GM12878 (cell line): ENCODE data around the gene BSN. TPM values are rescaled to one million over a fixed set of nuclear protein-coding genes. Genes with fewer than 3 reads are reported as not detected.

ENCODE experiments used
- ATAC-seq: fragments of 200-7000 bp; cut with Tn5 transposase; 3 replicates; pipeline ENCODE4 v1.9.1; 2020; ENCODE audit warnings: mild to moderate bottlenecking, moderate library complexity
- BruUV-seq: library from RNA; stranded (reverse); fragments of 400-500 nt; replicated peaks from 2 replicates; lab custom pipeline; 2021; lab: Mats Ljungman, UMichigan
- CTCF ChIA-PET: fragments of 300-600 bp; sonication (Branson Sonifier 250); formaldehyde crosslinking; extraction: SDS; loops from one replicate; lab custom pipeline; 2021; ENCODE audit warnings: inconsistent platforms; lab: Yijun Ruan, JAX
- POLR2A ChIA-PET: fragments of 350-600 bp; formaldehyde crosslinking; extraction: SDS; loops from one replicate; lab custom pipeline; 2021; ENCODE audit warnings: inconsistent platforms; lab: Charles Lee
- RAD21 ChIA-PET: fragments of 300-600 bp; sonication (Branson Sonifier 250); formaldehyde crosslinking; loops from one replicate; lab custom pipeline; 2023; ENCODE audit warnings: antibody characterized with exemption; ENCODE audit not compliant: unreplicated experiment; lab: Charles Lee
- SMC1A ChIA-PET: fragments of 300-600 bp; sonication (Branson Sonifier 250); formaldehyde crosslinking; loops from one replicate; lab custom pipeline; 2023; ENCODE audit not compliant: unreplicated experiment, uncharacterized antibody; lab: Charles Lee
- DNase-seq: peaks from one replicate; pipeline ENCODE4 v3.0.0-alpha.2; 2011; ENCODE audit warnings: low read depth, low spot score
- FAIRE-seq: peaks from 3 replicates; lab custom pipeline; 2011; peaks lifted over from hg19 to GRCh38; lab: Jason Lieb, UNC
- H2AFZ ChIP-seq: 2 replicates; pipeline ENCODE4 v1.6.0; 2011; ENCODE audit warnings: low read depth, low read length, control low read depth; ENCODE audit not compliant: control insufficient read depth
- H3K27ac ChIP-seq: 2 replicates; pipeline ENCODE4 v1.5.1; 2011; ENCODE audit warnings: control low read depth; ENCODE audit not compliant: control insufficient read depth, insufficient read depth
- H3K27me3 ChIP-seq, 2 experiments: replicated peaks in 1 of 2; 2 replicates each; pipeline versions ENCODE4 v1.6.0 to v1.6.1; 2011; ENCODE audit warnings: low read length in 1 of 2; ENCODE audit not compliant: control insufficient read depth in 2 of 2, insufficient read depth in 2 of 2
- H3K36me3 ChIP-seq, 2 experiments: 2 replicates each; pipeline ENCODE4 v1.5.1; 2011; ENCODE audit warnings: low read length in 1 of 2; ENCODE audit not compliant: control insufficient read depth in 2 of 2, insufficient read depth in 2 of 2
- H3K4me1 ChIP-seq: 2 replicates; pipeline ENCODE4 v1.6.1; 2011; ENCODE audit warnings: mild to moderate bottlenecking, low read length, moderate library complexity, mixed read lengths; ENCODE audit not compliant: control insufficient read depth, insufficient read depth
- H3K4me2 ChIP-seq: 2 replicates; pipeline ENCODE4 v1.6.0; 2011; ENCODE audit warnings: control low read depth; ENCODE audit not compliant: control insufficient read depth, insufficient read depth
- H3K4me3 ChIP-seq: fragments of 200-600 bp; sonication (generic); 2 replicates; pipeline ENCODE4 v1.5.1; 2016
- H3K79me2 ChIP-seq: 2 replicates; pipeline ENCODE4 v1.6.0; 2011; ENCODE audit warnings: low read length; ENCODE audit not compliant: control insufficient read depth, insufficient read depth
- H3K9ac ChIP-seq: 2 replicates; pipeline ENCODE4 v1.8.0; 2011; ENCODE audit warnings: low read length, control low read depth, mixed read lengths; ENCODE audit not compliant: control insufficient read depth, insufficient read depth
- H3K9me3 ChIP-seq: replicated peaks from 3 replicates; pipeline ENCODE4 v1.5.1; 2011; ENCODE audit warnings: mild to moderate bottlenecking, low read length; ENCODE audit not compliant: control insufficient read depth, insufficient read depth
- H4K20me1 ChIP-seq: 2 replicates; pipeline ENCODE4 v1.6.0; 2011; ENCODE audit not compliant: control insufficient read depth, insufficient read depth
- BACH1 ChIP-seq: fragments of 450-650 bp; IDR thresholded peaks from 2 replicates; pipeline ENCODE4 v1.6.1; 2017; ENCODE audit warnings: mild to moderate bottlenecking, borderline replicate concordance
- BCL11A ChIP-seq: IDR thresholded peaks from 2 replicates; pipeline ENCODE4 v1.6.1; 2011; ENCODE audit warnings: low read depth, low read length
- CREM ChIP-seq: IDR thresholded peaks from 2 replicates; pipeline ENCODE4 v1.6.1; 2014; ENCODE audit warnings: antibody characterized with exemption, low read depth
- EED ChIP-seq: sonication (generic); IDR thresholded peaks from 2 replicates; pipeline ENCODE4 v1.6.1; 2016; ENCODE audit warnings: antibody characterized with exemption, low read depth
- ETV6 ChIP-seq, 2 experiments: fragments of 450-650 bp in 1 of 2; IDR thresholded peaks in 1 of 2; conservative IDR thresholded peaks in 1 of 2; 2 replicates each; pipeline ENCODE4 v1.6.1; 2014; ENCODE audit warnings: antibody characterized with exemption in 1 of 2, borderline replicate concordance in 1 of 2, low read depth in 1 of 2, mild to moderate bottlenecking in 1 of 2, moderate library complexity in 1 of 2
- FOS ChIP-seq: IDR thresholded peaks from 3 replicates; pipeline ENCODE4 v1.6.1; 2011; ENCODE audit warnings: borderline replicate concordance; ENCODE audit not compliant: insufficient read length; ENCODE audit errors: extremely low read depth
- IRF4 ChIP-seq: IDR thresholded peaks from 2 replicates; pipeline ENCODE4 v1.6.1; 2011; ENCODE audit warnings: low read depth, low read length
- KDM1A ChIP-seq: fragments of 200-600 bp; sonication (generic); IDR thresholded peaks from 2 replicates; pipeline ENCODE4 v1.6.1; 2016; ENCODE audit warnings: borderline replicate concordance
- MEF2B ChIP-seq: fragments of 450-650 bp; IDR thresholded peaks from 2 replicates; pipeline ENCODE4 v1.6.1; 2018; ENCODE audit warnings: mild to moderate bottlenecking, moderate library complexity; ENCODE audit not compliant: partially characterized antibody, poor library complexity, severe bottlenecking
- MYC ChIP-seq: IDR thresholded peaks from 2 replicates; pipeline ENCODE4 v1.6.1; 2011; ENCODE audit warnings: mild to moderate bottlenecking, low read length, moderate library complexity, inconsistent platforms; ENCODE audit not compliant: insufficient read depth, insufficient replicate concordance, insufficient read length, severe bottlenecking
- NBN ChIP-seq: fragments of 450-650 bp; IDR thresholded peaks from 2 replicates; pipeline ENCODE4 v1.6.1; 2016
- NR2F1 ChIP-seq: fragments of 450-650 bp; conservative IDR thresholded peaks from 2 replicates; pipeline ENCODE4 v1.6.1; 2017; ENCODE audit warnings: mild to moderate bottlenecking
- NRF1 ChIP-seq: conservative IDR thresholded peaks from 2 replicates; pipeline ENCODE4 v1.6.1; 2011; ENCODE audit warnings: mild to moderate bottlenecking, low read depth, low read length, improper control_type of control experiment
- PAX5 ChIP-seq: IDR thresholded peaks from 2 replicates; pipeline ENCODE4 v1.6.1; 2011; ENCODE audit warnings: low read depth, low read length, borderline replicate concordance
- PAX8 ChIP-seq: fragments of 450-650 bp; IDR thresholded peaks from 2 replicates; pipeline ENCODE4 v1.6.1; 2017; ENCODE audit warnings: mild to moderate bottlenecking, moderate library complexity
- SUPT20H ChIP-seq: IDR thresholded peaks from 2 replicates; pipeline ENCODE4 v1.6.1; 2011; ENCODE audit warnings: low read depth, mild to moderate bottlenecking, low read length, moderate library complexity, borderline replicate concordance; ENCODE audit not compliant: control insufficient read depth
- WRNIP1 ChIP-seq: IDR thresholded peaks from 2 replicates; pipeline ENCODE4 v1.6.1; 2011; ENCODE audit warnings: low read depth, low read length, improper control_type of control experiment, borderline replicate concordance
- YY1 ChIP-seq: IDR thresholded peaks from 2 replicates; pipeline ENCODE4 v1.6.1; 2011; ENCODE audit warnings: low read depth, mild to moderate bottlenecking, low read length
- WGBS: methylation state at CpG from one replicate; pipeline ENCODE4 v1.1.6; 2016; ENCODE audit warnings: low lambda C conversion rate; ENCODE audit not compliant: insufficient replicate concordance, insufficient coverage; ENCODE audit errors: missing lambda C conversion rate; 5-methylcytosine and 5-hydroxymethylcytosine counted together
- in situ Hi-C: fragments of 300-500 bp; cut with MboI; formaldehyde crosslinking; loops from 9 replicates; pipeline ENCODE4 v1.14.3; 2018; ENCODE audit warnings: mixed read lengths
- intact Hi-C: fragments of 100-400 bp; cut with micrococcal nuclease; formaldehyde crosslinking; loops from one replicate; pipeline ENCODE4 v1.14.2; 2022; ENCODE audit not compliant: unreplicated experiment
- polyA plus RNA-seq, 11 experiments: library from polyadenylated mRNA; depleted of rRNA in 4 of 11; unstranded in 6 of 11; stranded (reverse) in 5 of 11; fragments of >200 nt; fragmentation: Nextera tagmentation in 4 of 11; fragmentation: Illumina TruSeq in 1 of 11; extraction: Ambion mirVana in 4 of 11; extraction: Trizol in 1 of 11; gene quantifications; 1 replicate in 1 of 11; 2 replicates in 10 of 11; pipeline versions ENCODE4 v1.2.1 to v1.2.3, GENCODE V29; 2011 to 2016; ENCODE audit warnings: inconsistent platforms in 2 of 11, missing spikeins in 2 of 11, low read depth in 1 of 11
- total RNA-seq, 4 experiments: library from RNA; depleted of rRNA in 3 of 4; stranded (reverse); fragments of >200 nt in 3 of 4; fragmentation: Illumina TruSeq in 1 of 4; extraction: Trizol in 1 of 4; gene quantifications; 2 replicates each; pipeline versions ENCODE4 v1.2.1 to v1.2.3, GENCODE V29; 2013 to 2021
- TF ChIP-seq, protein P1 (sequence below): fragments of 150-350 bp; IDR thresholded peaks from 2 replicates; pipeline ENCODE4 v1.6.1; 2014; ENCODE audit warnings: mild to moderate bottlenecking, low read depth, low read length
- TF ChIP-seq, protein P2 (sequence below): IDR thresholded peaks from 2 replicates; pipeline ENCODE4 v1.6.1; 2011; ENCODE audit warnings: low read depth, low read length, improper control_type of control experiment, borderline replicate concordance

The BSN gene
- total and polyA plus RNA-seq, 10 of the 15 experiments (the other 5 are each of a cell fraction or from before 2014, with no cell fraction given) = under 0.01 to 0.19 (median 0.05) TPM; not detected in 1

DNA sequence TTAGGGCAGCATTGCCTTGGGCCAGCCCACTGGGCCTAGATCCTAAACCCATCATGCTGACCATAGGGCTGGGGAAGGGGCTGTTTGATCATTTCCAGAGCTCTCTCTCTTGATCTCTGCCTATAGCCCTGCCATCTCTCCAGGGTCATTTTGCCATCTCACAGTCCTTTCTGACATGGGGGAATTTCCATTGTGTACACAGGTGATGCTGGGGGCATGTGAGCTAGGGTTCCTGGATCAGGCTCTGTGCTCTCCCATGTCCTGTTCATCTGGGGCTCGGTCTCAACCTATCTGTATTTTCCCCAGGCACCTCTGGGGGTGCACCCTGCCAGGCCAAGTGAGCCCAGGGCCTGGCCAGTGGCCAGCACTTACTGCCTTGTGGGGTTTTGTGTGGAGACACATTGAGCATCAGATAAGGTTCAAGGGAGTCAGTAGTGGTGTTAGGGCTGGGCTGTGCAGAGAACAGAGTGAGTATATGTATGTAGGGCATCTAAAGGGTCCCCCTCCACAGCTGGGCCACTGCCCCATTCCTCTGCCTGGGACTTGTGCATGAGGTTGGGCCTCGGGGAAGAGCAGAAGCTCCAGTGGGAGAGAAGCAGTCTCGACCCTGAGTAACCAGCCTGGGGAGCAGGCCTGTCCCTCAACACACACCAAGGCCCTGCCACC, 94.2 kb downstream of the BSN start:
- WGBS = 4% methylated on average over 3 of the region's 3 CpGs

More for the DNA sequence above, 94.2 kb downstream of the BSN start:
- Histone ChIP-seq H4K20me1 (no peaks in the 10 kb centered on the region), H3K79me2 (no peaks in the 10 kb centered on the region), H3K27ac (no peak overlapping the region), H3K4me1 (peaks cover 15% of the 10 kb centered on the region), H2AFZ (no peak overlapping the region), H3K27me3 (no peaks in the 10 kb centered on the region), H3K4me3 (no peak overlapping the region)
- ChIA-PET SMC1A (no interaction called here), CTCF (no interaction called here), POLR2A (no interaction called here), RAD21 (interaction anchor here (1.9 kb wide), 1 partner anchor 109 kb away, joined by 4 read pairs; no protein-coding TSS in a partner anchor)
- ATAC-seq (no peak), FAIRE-seq (no peak)
- in situ Hi-C loops = no loop called here
- intact Hi-C loops = no loop called here
- BruUV-seq = no TSS peak
- TF ChIP-seq, protein P1, sequence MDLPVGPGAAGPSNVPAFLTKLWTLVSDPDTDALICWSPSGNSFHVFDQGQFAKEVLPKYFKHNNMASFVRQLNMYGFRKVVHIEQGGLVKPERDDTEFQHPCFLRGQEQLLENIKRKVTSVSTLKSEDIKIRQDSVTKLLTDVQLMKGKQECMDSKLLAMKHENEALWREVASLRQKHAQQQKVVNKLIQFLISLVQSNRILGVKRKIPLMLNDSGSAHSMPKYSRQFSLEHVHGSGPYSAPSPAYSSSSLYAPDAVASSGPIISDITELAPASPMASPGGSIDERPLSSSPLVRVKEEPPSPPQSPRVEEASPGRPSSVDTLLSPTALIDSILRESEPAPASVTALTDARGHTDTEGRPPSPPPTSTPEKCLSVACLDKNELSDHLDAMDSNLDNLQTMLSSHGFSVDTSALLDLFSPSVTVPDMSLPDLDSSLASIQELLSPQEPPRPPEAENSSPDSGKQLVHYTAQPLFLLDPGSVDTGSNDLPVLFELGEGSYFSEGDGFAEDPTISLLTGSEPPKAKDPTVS = no peak
- TF ChIP-seq FOS = no peak
- TF ChIP-seq MYC = no peak
- TF ChIP-seq NRF1 = no peak
- no peak for TF ChIP-seq BCL11A
- no peak for TF ChIP-seq NR2F1
- TF ChIP-seq CREM = no peak
- no peak for TF ChIP-seq EED
- TF ChIP-seq SUPT20H = no peak
- TF ChIP-seq BACH1 = no peak
- no peak for TF ChIP-seq ETV6 (conservative IDR thresholded peaks at IDR 0.05 in 1 of 2, IDR thresholded peaks at IDR 0.05 in 1 of 2; ENCODE audit: borderline replicate concordance in 1 of 2, low read depth in 1 of 2)
- TF ChIP-seq KDM1A = no peak
- TF ChIP-seq, protein P2, sequence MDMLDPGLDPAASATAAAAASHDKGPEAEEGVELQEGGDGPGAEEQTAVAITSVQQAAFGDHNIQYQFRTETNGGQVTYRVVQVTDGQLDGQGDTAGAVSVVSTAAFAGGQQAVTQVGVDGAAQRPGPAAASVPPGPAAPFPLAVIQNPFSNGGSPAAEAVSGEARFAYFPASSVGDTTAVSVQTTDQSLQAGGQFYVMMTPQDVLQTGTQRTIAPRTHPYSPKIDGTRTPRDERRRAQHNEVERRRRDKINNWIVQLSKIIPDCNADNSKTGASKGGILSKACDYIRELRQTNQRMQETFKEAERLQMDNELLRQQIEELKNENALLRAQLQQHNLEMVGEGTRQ = no peak
- no peak for TF ChIP-seq PAX5
- TF ChIP-seq PAX8 = no peak
- no peak for TF ChIP-seq NBN
- TF ChIP-seq IRF4 = no peak
- no peak for TF ChIP-seq MEF2B
- TF ChIP-seq YY1 = no peak
- no peak for TF ChIP-seq WRNIP1
- TF ChIP-seq, all 136 proteins: peak for 0
- H3K4me2 ChIP-seq = no peak overlapping the region
- H3K9me3 ChIP-seq = no peaks in the 10 kb centered on the region
- no peak for DNase-seq
- H3K36me3 ChIP-seq = no peaks in the 10 kb centered on the region
- no peak overlapping the region for H3K9ac ChIP-seq
